Hepatocyte (in vitro differentiated cells): ENCODE results near the gene DNM2. TPM values are rescaled to one million over a fixed set of nuclear protein-coding genes. Genes with fewer than 3 reads are reported as not detected.

Experiments
- DNase-seq: peaks from one replicate; pipeline ENCODE4 v3.0.0-alpha.2; 2016; ENCODE audit warnings: low spot score
- H2AFZ ChIP-seq: fragments of 200-600 bp; sonication (generic); 2 replicates; pipeline ENCODE4 v1.6.0; 2016; ENCODE audit warnings: antibody characterized with exemption, mild to moderate bottlenecking
- H3K27ac ChIP-seq: fragments of 200-600 bp; sonication (generic); 2 replicates; pipeline ENCODE4 v1.5.1; 2016; ENCODE audit warnings: mild to moderate bottlenecking
- H3K27me3 ChIP-seq: fragments of 200-600 bp; sonication (generic); 2 replicates; pipeline ENCODE4 v1.6.1; 2016
- H3K36me3 ChIP-seq: fragments of 200-600 bp; sonication (generic); replicated peaks from 2 replicates; pipeline ENCODE4 v1.5.1; 2016; ENCODE audit warnings: low read depth; ENCODE audit not compliant: insufficient read depth
- H3K4me1 ChIP-seq: fragments of 200-600 bp; sonication (generic); 2 replicates; pipeline ENCODE4 v1.5.1; 2016; ENCODE audit warnings: mild to moderate bottlenecking, moderate library complexity; ENCODE audit not compliant: insufficient read depth
- H3K4me2 ChIP-seq: fragments of 200-600 bp; sonication (generic); 2 replicates; pipeline ENCODE4 v1.6.0; 2016
- H3K4me3 ChIP-seq: fragments of 200-600 bp; sonication (generic); 2 replicates; pipeline ENCODE4 v1.5.1; 2016; ENCODE audit warnings: mild to moderate bottlenecking
- H3K79me2 ChIP-seq: fragments of 200-600 bp; sonication (generic); 2 replicates; pipeline ENCODE4 v1.6.0; 2017; ENCODE audit warnings: mild to moderate bottlenecking
- H3K9me2 ChIP-seq: fragments of 200-600 bp; sonication (generic); replicated peaks from 2 replicates; pipeline ENCODE4 v1.6.0; 2017; ENCODE audit warnings: mild to moderate bottlenecking; ENCODE audit not compliant: insufficient read depth
- H3K9me3 ChIP-seq: fragments of 200-600 bp; sonication (generic); 2 replicates; pipeline ENCODE4 v1.5.1; 2016; ENCODE audit warnings: low read depth, mild to moderate bottlenecking
- H4K20me1 ChIP-seq: fragments of 200-600 bp; sonication (generic); 2 replicates; pipeline ENCODE4 v1.6.0; 2016; ENCODE audit warnings: mild to moderate bottlenecking; ENCODE audit not compliant: insufficient read depth, poor library complexity, severe bottlenecking
- CTCF ChIP-seq: fragments of 200-600 bp; sonication (generic); IDR thresholded peaks from 2 replicates; pipeline ENCODE4 v1.5.1; 2016; ENCODE audit warnings: antibody characterized with exemption, mild to moderate bottlenecking; ENCODE audit not compliant: poor library complexity
- EZH2 ChIP-seq: fragments of 200-600 bp; sonication (generic); IDR thresholded peaks from 2 replicates; pipeline ENCODE4 v1.6.1; 2016; ENCODE audit warnings: antibody characterized with exemption, mild to moderate bottlenecking, borderline replicate concordance
- EZH2phosphoT487 ChIP-seq: fragments of 200-600 bp; sonication (generic); IDR thresholded peaks from one replicate; pipeline ENCODE4 v1.6.1; 2018; ENCODE audit warnings: antibody characterized with exemption, mild to moderate bottlenecking, low read depth, moderate library complexity; ENCODE audit not compliant: unreplicated experiment, severe bottlenecking
- WGBS: methylation state at CpG from one replicate; pipeline ENCODE4 v1.1.6; 2016; ENCODE audit warnings: low lambda C conversion rate; ENCODE audit errors: missing lambda C conversion rate; 5-methylcytosine and 5-hydroxymethylcytosine counted together
- polyA plus RNA-seq: library from polyadenylated mRNA; unstranded; fragments of >200 nt; fragmentation: Nextera tagmentation; extraction: Ambion mirVana; gene quantifications from 2 replicates; pipeline ENCODE4 v1.2.1, GENCODE V29; 2016
- total RNA-seq: library from RNA; depleted of rRNA; stranded (reverse); fragments of >200 nt; gene quantifications from 2 replicates; pipeline ENCODE4 v1.2.3, GENCODE V29; 2014

Gene DNM2
- total and polyA plus RNA-seq, 2 experiments from 2014 or later: 93.9 to 130 TPM

GRCh38 chr19:10797541-10798256, 79.8 kb downstream of the DNM2 start:
- TF ChIP-seq EZH2phosphoT487 (no peak), EZH2 (no peak), CTCF (no peak)
- no peak overlapping the region for H3K27ac ChIP-seq
- H3K9me3 ChIP-seq: no peaks in the 10 kb centered on the region
- no peaks in the 10 kb centered on the region for H3K36me3 ChIP-seq
- WGBS: 91% methylated on average over 19 of the region's 19 CpGs
- no peak overlapping the region for H2AFZ ChIP-seq
- no peaks in the 10 kb centered on the region for H3K79me2 ChIP-seq
- no peak overlapping the region for H3K4me2 ChIP-seq
- no peaks in the 10 kb centered on the region for H3K27me3 ChIP-seq
- H3K9me2 ChIP-seq: no peaks in the 10 kb centered on the region
- H3K4me3 ChIP-seq: no peak overlapping the region
- no peak for DNase-seq
- H3K4me1 ChIP-seq: no peaks in the 10 kb centered on the region
- H4K20me1 ChIP-seq: no peaks in the 10 kb centered on the region

- Histone ChIP-seq H3K79me2 (no peaks in the 10 kb centered on the region), H3K4me3 (no peak overlapping the region)
Observed at GRCh38 chr19:10800488-10800887, 82.6 kb downstream of the DNM2 start.

GRCh38 chr19:10802479-10802878, 84.6 kb downstream of the DNM2 start:
- Histone ChIP-seq H3K9me3 (no peaks in the 10 kb centered on the region), H3K4me3 (no peak overlapping the region), H3K79me2 (no peaks in the 10 kb centered on the region), H3K4me2 (no peak overlapping the region), H2AFZ (no peak overlapping the region), H3K36me3 (no peaks in the 10 kb centered on the region), H3K27me3 (no peaks in the 10 kb centered on the region), H3K4me1 (no peaks in the 10 kb centered on the region), H4K20me1 (no peaks in the 10 kb centered on the region), H3K27ac (no peak overlapping the region), H3K9me2 (no peaks in the 10 kb centered on the region)
- TF ChIP-seq EZH2 (no peak), EZH2phosphoT487 (no peak), CTCF (no peak)
- WGBS: 100% methylated on average over 5 of the region's 5 CpGs
- no peak for DNase-seq

More at GRCh38 chr19:10800488-10800887, 82.6 kb downstream of the DNM2 start:
- H2AFZ ChIP-seq: no peak overlapping the region
- DNase-seq: no peak
- no peak overlapping the region for H3K27ac ChIP-seq
- no peak overlapping the region for H3K4me2 ChIP-seq
- TF ChIP-seq EZH2phosphoT487 (no peak), CTCF (no peak), EZH2 (no peak)
- no peaks in the 10 kb centered on the region for H3K4me1 ChIP-seq
- no peaks in the 10 kb centered on the region for H3K36me3 ChIP-seq
- WGBS: 93% methylated on average over 9 of the region's 9 CpGs
- H3K9me2 ChIP-seq: no peaks in the 10 kb centered on the region
- H3K9me3 ChIP-seq: no peaks in the 10 kb centered on the region
- no peaks in the 10 kb centered on the region for H3K27me3 ChIP-seq
- H4K20me1 ChIP-seq: no peaks in the 10 kb centered on the region
